Measurements from ENCODE around the gene ITIH4. TPM values are rescaled to one million over a fixed set of nuclear protein-coding genes. Genes with fewer than 3 reads are reported as not detected.

ITIH4 gene
- total RNA-seq, 1 donor from 2014 or later: 23.7 TPM

- Histone ChIP-seq H3K4me3 (no peak overlapping the region), H3K36me3 (no peaks in the 10 kb centered on the region), H3K9me3 (no peaks in the 10 kb centered on the region), H3K27me3 (ENCODE audit: low read depth) (no peaks in the 10 kb centered on the region), H3K27ac (no peak overlapping the region), H3K4me1 (no peaks in the 10 kb centered on the region)
- intact Hi-C loops (cut with DNase I): no loop called here
- DNase-seq (no peak), ATAC-seq (no peak)
- TF ChIP-seq CTCF (IDR thresholded peaks at IDR 0.05): no peak
These were observed 13.3 kb downstream of the ITIH4 start for GRCh38 chr3:52817221-52817620.

GRCh38 chr3:52816654-52817053 lies 13.8 kb downstream of the ITIH4 start:
- H3K27me3 ChIP-seq (ENCODE audit: low read depth): no peaks in the 10 kb centered on the region
- no peak overlapping the region for H3K27ac ChIP-seq
- intact Hi-C loops (cut with DNase I): no loop called here
- H3K4me1 ChIP-seq: no peaks in the 10 kb centered on the region
- TF ChIP-seq CTCF (IDR thresholded peaks at IDR 0.05): no peak
- H3K4me3 ChIP-seq: no peak overlapping the region
- ATAC-seq: no peak
- no peak for DNase-seq
- H3K36me3 ChIP-seq: no peaks in the 10 kb centered on the region
- no peaks in the 10 kb centered on the region for H3K9me3 ChIP-seq

GRCh38 chr3:52816199-52816598 lies 14.3 kb downstream of the ITIH4 start:
- H3K36me3 ChIP-seq: no peaks in the 10 kb centered on the region
- no peaks in the 10 kb centered on the region for H3K9me3 ChIP-seq
- no peak overlapping the region for H3K27ac ChIP-seq
- intact Hi-C loops (cut with DNase I): no loop called here
- no peak for TF ChIP-seq CTCF (IDR thresholded peaks at IDR 0.05)
- no peaks in the 10 kb centered on the region for H3K4me1 ChIP-seq
- H3K27me3 ChIP-seq (ENCODE audit: low read depth): no peaks in the 10 kb centered on the region
- ATAC-seq (no peak), DNase-seq (no peak)
- H3K4me3 ChIP-seq: no peak overlapping the region

GRCh38 chr3:52813810-52814209 lies 16.7 kb downstream of the ITIH4 start:
- DNase-seq (no peak), ATAC-seq (no peak)
- H3K27ac ChIP-seq: no peak overlapping the region
- intact Hi-C loops (cut with DNase I): no loop called here
- H3K4me1 ChIP-seq: no peaks in the 10 kb centered on the region
- no peaks in the 10 kb centered on the region for H3K36me3 ChIP-seq
- H3K27me3 ChIP-seq (ENCODE audit: low read depth): no peaks in the 10 kb centered on the region
- H3K4me3 ChIP-seq: no peak overlapping the region
- no peaks in the 10 kb centered on the region for H3K9me3 ChIP-seq
- TF ChIP-seq CTCF (IDR thresholded peaks at IDR 0.05): no peak

GRCh38 chr3:52811452-52812011 lies 18.9 kb downstream of the ITIH4 start:
- Histone ChIP-seq H3K36me3 (no peaks in the 10 kb centered on the region), H3K4me3 (no peak overlapping the region), H3K4me1 (no peaks in the 10 kb centered on the region), H3K9me3 (no peaks in the 10 kb centered on the region), H3K27me3 (ENCODE audit: low read depth) (no peaks in the 10 kb centered on the region), H3K27ac (no peak overlapping the region)
- intact Hi-C loops (cut with DNase I): no loop called here
- ATAC-seq: no peak
- TF ChIP-seq CTCF (IDR thresholded peaks at IDR 0.05): no peak
- no peak for DNase-seq

- no peak for TF ChIP-seq CTCF (IDR thresholded peaks at IDR 0.05)
- no peak overlapping the region for H3K4me3 ChIP-seq
- ATAC-seq (no peak), DNase-seq (no peak)
- no peaks in the 10 kb centered on the region for H3K4me1 ChIP-seq
- intact Hi-C loops (cut with DNase I): no loop called here
- no peaks in the 10 kb centered on the region for H3K36me3 ChIP-seq
- H3K9me3 ChIP-seq: no peaks in the 10 kb centered on the region
- no peaks in the 10 kb centered on the region for H3K27me3 ChIP-seq (ENCODE audit: low read depth)
- no peak overlapping the region for H3K27ac ChIP-seq
These were observed 19.5 kb downstream of the ITIH4 start for GRCh38 chr3:52810923-52811322.
